GM18861 (cell line): ENCODE results near the gene HLA-DRA.

ENCODE experiments used
- ATAC-seq: cut with Tn5 transposase; IDR thresholded peaks from one replicate; pipeline ENCODE4 v1.9.1; 2021; ENCODE audit not compliant: unreplicated experiment

The HLA-DRA gene

GRCh38 chr6:32473376-32474348, 34.0 kb downstream of the HLA-DRA start:
- peak; percentile 90 for ATAC-seq

- ATAC-seq = no peak
These were observed 35.9 kb downstream of the HLA-DRA start for GRCh38 chr6:32475392-32476206.

GRCh38 chr6:32483968-32484613, 44.4 kb downstream of the HLA-DRA start:
- ATAC-seq = no peak

- no peak for ATAC-seq
These were observed 44.9 kb downstream of the HLA-DRA start for GRCh38 chr6:32484614-32484998.

- ATAC-seq = no peak
These were observed 48.4 kb downstream of the HLA-DRA start for GRCh38 chr6:32488083-32488482.

GRCh38 chr6:32491700-32492099, 52.0 kb downstream of the HLA-DRA start:
- ATAC-seq = no peak

- ATAC-seq = no peak
These were observed 52.7 kb downstream of the HLA-DRA start for GRCh38 chr6:32492351-32492750.
